Measurements from ENCODE around the gene BMPR1A. TPM values are rescaled to one million over a fixed set of nuclear protein-coding genes. Genes with fewer than 3 reads are reported as not detected.

Gene BMPR1A
- total and polyA plus RNA-seq, 2 of the 13 experiments (the other 11 are each of a cell fraction or from before 2014, with no cell fraction given), result 17.8 to 44.2 TPM

GRCh38 chr10:86710987-86711512, 45.4 kb upstream of the BMPR1A start (continued):
- peak; percentile 16 for TF ChIP-seq ZNF883 (CRISPR knock-in tag; IDR thresholded peaks at IDR 0.05; ENCODE audit: not compliant biosample characterization)
- TF ChIP-seq ZNF124 (CRISPR knock-in tag; IDR thresholded peaks at IDR 0.05), result no peak
- no peak for TF ChIP-seq PHF5A (CRISPR knock-in tag; IDR thresholded peaks at IDR 0.05; ENCODE audit: low read depth, unreplicated experiment)
- TF ChIP-seq THAP8 (CRISPR knock-in tag; IDR thresholded peaks at IDR 0.05; ENCODE audit: borderline replicate concordance), result no peak
- TF ChIP-seq, protein P1, sequence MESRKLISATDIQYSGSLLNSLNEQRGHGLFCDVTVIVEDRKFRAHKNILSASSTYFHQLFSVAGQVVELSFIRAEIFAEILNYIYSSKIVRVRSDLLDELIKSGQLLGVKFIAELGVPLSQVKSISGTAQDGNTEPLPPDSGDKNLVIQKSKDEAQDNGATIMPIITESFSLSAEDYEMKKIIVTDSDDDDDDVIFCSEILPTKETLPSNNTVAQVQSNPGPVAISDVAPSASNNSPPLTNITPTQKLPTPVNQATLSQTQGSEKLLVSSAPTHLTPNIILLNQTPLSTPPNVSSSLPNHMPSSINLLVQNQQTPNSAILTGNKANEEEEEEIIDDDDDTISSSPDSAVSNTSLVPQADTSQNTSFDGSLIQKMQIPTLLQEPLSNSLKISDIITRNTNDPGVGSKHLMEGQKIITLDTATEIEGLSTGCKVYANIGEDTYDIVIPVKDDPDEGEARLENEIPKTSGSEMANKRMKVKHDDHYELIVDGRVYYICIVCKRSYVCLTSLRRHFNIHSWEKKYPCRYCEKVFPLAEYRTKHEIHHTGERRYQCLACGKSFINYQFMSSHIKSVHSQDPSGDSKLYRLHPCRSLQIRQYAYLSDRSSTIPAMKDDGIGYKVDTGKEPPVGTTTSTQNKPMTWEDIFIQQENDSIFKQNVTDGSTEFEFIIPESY (CRISPR knock-in tag; IDR thresholded peaks at IDR 0.05), result no peak; the same call in 1 of the 2 replicates
- TF ChIP-seq SRY (CRISPR knock-in tag; IDR thresholded peaks at IDR 0.05), result peak; percentile 29; the same call in 1 of the 2 replicates
- TF ChIP-seq, protein P2, sequence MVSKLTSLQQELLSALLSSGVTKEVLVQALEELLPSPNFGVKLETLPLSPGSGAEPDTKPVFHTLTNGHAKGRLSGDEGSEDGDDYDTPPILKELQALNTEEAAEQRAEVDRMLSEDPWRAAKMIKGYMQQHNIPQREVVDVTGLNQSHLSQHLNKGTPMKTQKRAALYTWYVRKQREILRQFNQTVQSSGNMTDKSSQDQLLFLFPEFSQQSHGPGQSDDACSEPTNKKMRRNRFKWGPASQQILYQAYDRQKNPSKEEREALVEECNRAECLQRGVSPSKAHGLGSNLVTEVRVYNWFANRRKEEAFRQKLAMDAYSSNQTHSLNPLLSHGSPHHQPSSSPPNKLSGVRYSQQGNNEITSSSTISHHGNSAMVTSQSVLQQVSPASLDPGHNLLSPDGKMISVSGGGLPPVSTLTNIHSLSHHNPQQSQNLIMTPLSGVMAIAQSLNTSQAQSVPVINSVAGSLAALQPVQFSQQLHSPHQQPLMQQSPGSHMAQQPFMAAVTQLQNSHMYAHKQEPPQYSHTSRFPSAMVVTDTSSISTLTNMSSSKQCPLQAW (CRISPR knock-in tag; IDR thresholded peaks at IDR 0.05), result 0 out of 2 replicates have a peak, but pooled peaks have one; percentile 18
- TF ChIP-seq ZNF33B (CRISPR knock-in tag; IDR thresholded peaks at IDR 0.05), result 0 out of 2 replicates have a peak, but pooled peaks have one; percentile 48
- no peak for TF ChIP-seq ZNF335 (CRISPR knock-in tag; IDR thresholded peaks at IDR 0.05)
- peak; percentile 52; the same call in 1 of the 2 replicates for TF ChIP-seq ZFP90 (CRISPR knock-in tag; IDR thresholded peaks at IDR 0.05; ENCODE audit: borderline replicate concordance)
- TF ChIP-seq ZNF746 (CRISPR knock-in tag; IDR thresholded peaks at IDR 0.05), result peak; percentile 56; the same call in 1 of the 2 replicates
- TF ChIP-seq ZNF296 (CRISPR knock-in tag; conservative IDR thresholded peaks at IDR 0.05), result 0 out of 2 replicates have a peak, but pooled peaks have one; percentile 21
- TF ChIP-seq SP1 (IDR thresholded peaks at IDR 0.05), result no peak
- TF ChIP-seq SP1 (CRISPR knock-in tag; IDR thresholded peaks at IDR 0.05), result no peak
- TF ChIP-seq KLF9 (CRISPR knock-in tag; IDR thresholded peaks at IDR 0.05; ENCODE audit: low read depth), result no peak
- peak; percentile 59 for TF ChIP-seq CBX1 (IDR thresholded peaks at IDR 0.05; ENCODE audit: low read depth)
- peak; percentile 78; the same call in 1 of the 2 replicates for TF ChIP-seq ZBTB38 (CRISPR knock-in tag; IDR thresholded peaks at IDR 0.05)
- no peak for TF ChIP-seq ZNF790 (CRISPR knock-in tag; IDR thresholded peaks at IDR 0.05; ENCODE audit: borderline replicate concordance)
- peak; percentile 60; the same call in 1 of the 2 replicates for TF ChIP-seq MYPOP (CRISPR knock-in tag; IDR thresholded peaks at IDR 0.05)
- peak; percentile 92 for TF ChIP-seq ZNF235 (CRISPR knock-in tag; IDR thresholded peaks at IDR 0.05; ENCODE audit: borderline replicate concordance)

Measured in HepG2 (cell line).